HG02642 (cell line): ENCODE measurements around the gene ARVCF.

Source experiments
- ATAC-seq: cut with Tn5 transposase; IDR thresholded peaks from one replicate; pipeline ENCODE4 v1.9.1; 2021; ENCODE audit warnings: mild to moderate bottlenecking; ENCODE audit not compliant: unreplicated experiment, poor library complexity

ARVCF gene

GRCh38 chr22:20054485-20054884 is 37.9 kb upstream of the ARVCF start:
- no peak for ATAC-seq

GRCh38 chr22:20054034-20054427 is 37.4 kb upstream of the ARVCF start:
- ATAC-seq: no peak

GRCh38 chr22:20053407-20054033 is 36.9 kb upstream of the ARVCF start:
- no peak for ATAC-seq

GRCh38 chr22:20052309-20053259 is 36.0 kb upstream of the ARVCF start:
- no peak for ATAC-seq

- ATAC-seq: no peak
Measured at GRCh38 chr22:20051927-20052308, 35.3 kb upstream of the ARVCF start.

- ATAC-seq: no peak
Measured at GRCh38 chr22:20046730-20047129, 30.1 kb upstream of the ARVCF start.

GRCh38 chr22:20044495-20045151 is 28.0 kb upstream of the ARVCF start:
- no peak for ATAC-seq

GRCh38 chr22:20043997-20044342 is 27.3 kb upstream of the ARVCF start:
- ATAC-seq: no peak

GRCh38 chr22:20043057-20043996 is 26.7 kb upstream of the ARVCF start:
- ATAC-seq: no peak

- no peak for ATAC-seq
Measured at GRCh38 chr22:20040327-20041200, 23.9 kb upstream of the ARVCF start.

- ATAC-seq: no peak
Measured at GRCh38 chr22:20039683-20040325, 23.2 kb upstream of the ARVCF start.

- no peak for ATAC-seq
Measured at GRCh38 chr22:20038574-20038973, 22.0 kb upstream of the ARVCF start.

- no peak for ATAC-seq
Measured at GRCh38 chr22:20037419-20037818, 20.8 kb upstream of the ARVCF start.

GRCh38 chr22:20036535-20037392 is 20.1 kb upstream of the ARVCF start:
- ATAC-seq: no peak

- no peak for ATAC-seq
Measured at GRCh38 chr22:20036084-20036482, 19.5 kb upstream of the ARVCF start.

GRCh38 chr22:20035375-20036083 is 18.9 kb upstream of the ARVCF start:
- no peak for ATAC-seq

GRCh38 chr22:20034143-20034542 is 17.5 kb upstream of the ARVCF start:
- no peak for ATAC-seq
